SIG-M5 treated with dmso at 0.1 percent for 504 hours (cell line): ENCODE results near the gene CHD3.
A peak's percentile ranks its signal among the peaks of the same experiment; 100 is the strongest.
"Not testable (repeated sequence)": the region's sequence is repeated elsewhere in the genome, so short reads cannot be mapped to it uniquely, and the experiment has no call there.

Source experiments
- DNase-seq: peaks from one replicate; lab custom pipeline; 2025; ENCODE audit not compliant: unreplicated experiment; lab: John Stamatoyannopoulos, UW

Gene CHD3

DNA sequence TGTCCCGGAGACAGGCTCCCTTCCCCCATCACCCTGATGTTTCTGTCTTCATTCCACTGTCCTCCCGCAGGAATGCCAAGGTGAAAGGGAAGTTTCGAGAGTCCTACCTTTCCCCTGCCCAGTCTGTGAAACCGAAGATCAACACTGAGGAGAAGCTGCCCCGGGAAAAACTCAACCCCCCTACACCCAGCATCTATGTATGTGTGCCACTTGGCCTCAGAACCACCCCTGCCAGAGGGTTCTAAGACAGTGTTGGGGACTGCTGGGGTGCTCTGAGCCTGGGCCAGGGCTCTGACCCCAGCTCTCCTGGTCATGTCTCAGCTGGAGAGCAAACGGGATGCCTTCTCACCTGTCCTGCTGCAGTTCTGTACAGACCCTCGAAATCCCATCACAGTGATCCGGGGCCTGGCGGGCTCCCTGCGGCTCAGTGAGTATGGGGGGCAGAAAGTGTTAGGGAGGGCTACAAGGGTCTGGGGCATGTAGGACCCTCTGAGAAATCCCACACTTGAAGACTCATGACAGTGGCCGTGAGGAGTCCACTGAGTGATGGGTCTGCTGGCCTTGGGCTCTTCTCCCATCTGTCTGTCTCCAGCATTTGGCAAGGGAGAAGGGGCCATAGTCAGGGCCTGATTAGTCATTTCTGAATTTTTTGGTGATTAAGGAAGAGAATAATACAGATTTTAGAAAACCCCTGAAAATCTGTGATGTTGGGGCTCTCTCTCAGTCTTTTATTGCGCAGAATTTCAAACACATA is 38.7 kb upstream of the CHD3 start:
- DNase-seq = no peak

DNA sequence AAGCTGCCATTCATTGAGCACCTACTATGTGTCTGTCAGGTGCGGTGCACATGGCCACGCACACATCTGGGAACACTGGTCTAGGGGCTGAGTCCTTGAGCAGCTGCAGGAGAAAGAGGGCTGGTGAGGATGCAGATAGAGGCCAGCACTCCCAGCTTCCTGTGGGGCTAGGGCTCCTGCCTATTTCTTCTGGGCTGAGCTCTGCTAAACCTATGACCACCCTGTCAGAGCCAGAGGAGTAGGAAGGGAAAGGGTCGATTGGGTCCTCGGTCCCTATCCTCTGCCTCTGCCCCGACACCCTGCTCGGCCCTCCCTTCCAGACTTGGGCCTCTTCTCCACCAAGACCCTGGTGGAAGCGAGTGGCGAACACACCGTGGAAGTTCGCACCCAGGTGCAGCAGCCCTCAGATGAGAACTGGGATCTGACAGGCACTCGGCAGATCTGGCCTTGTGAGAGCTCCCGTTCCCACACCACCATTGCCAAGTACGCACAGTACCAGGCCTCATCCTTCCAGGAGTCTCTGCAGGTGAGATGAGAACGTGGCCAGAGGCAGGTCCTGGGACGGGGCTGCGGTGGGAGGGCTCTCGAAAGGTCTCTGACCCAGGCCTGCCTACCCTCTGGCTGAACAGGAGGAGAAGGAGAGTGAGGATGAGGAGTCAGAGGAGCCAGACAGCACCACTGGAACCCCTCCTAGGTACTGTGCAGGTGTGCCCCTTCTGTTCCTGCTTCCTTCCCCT is 37.7 kb upstream of the CHD3 start:
- DNase-seq = no peak

DNA sequence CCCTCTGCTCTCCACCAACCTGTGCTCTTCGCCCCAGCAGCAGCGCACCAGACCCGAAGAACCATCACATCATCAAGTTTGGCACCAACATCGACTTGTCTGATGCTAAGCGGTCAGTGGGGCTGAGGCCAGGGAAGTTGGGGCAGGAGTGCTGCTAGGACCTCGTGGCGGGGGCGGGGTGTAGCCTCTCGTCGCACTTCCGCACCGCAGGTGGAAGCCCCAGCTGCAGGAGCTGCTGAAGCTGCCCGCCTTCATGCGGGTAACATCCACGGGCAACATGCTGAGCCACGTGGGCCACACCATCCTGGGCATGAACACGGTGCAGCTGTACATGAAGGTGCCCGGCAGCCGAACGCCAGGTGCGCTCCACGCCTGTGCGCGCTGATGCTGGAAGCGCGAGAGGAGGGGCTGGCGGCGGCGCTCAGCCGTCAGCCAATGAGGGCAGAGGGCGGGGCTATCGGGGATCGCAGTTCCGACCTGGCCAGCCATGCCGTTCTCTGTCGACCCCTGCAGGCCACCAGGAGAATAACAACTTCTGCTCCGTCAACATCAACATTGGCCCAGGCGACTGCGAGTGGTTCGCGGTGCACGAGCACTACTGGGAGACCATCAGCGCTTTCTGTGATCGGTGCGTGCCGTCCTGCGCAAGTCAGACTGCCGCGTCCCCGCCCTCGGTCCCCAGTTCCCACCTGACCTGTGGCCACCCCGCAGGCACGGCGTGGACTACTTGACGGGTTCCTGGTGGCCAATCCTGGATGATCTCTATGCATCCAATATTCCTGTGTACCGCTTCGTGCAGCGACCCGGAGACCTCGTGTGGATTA is 36.9 kb upstream of the CHD3 start:
- DNase-seq = peak; percentile 79

DNA sequence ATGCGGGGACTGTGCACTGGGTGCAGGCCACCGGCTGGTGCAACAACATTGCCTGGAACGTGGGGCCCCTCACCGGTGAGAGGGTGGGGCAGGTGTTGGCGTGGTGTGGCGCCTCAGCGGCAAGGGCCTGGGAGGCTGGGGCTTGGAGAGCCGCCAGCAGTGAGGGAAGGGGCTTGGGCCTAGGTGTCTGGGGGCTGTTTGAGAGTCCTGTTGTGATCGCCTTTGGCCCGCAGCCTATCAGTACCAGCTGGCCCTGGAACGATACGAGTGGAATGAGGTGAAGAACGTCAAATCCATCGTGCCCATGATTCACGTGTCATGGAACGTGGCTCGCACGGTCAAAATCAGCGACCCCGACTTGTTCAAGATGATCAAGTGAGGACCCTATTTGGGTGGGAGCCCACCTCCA is 36.3 kb upstream of the CHD3 start:
- DNase-seq = no peak

DNA sequence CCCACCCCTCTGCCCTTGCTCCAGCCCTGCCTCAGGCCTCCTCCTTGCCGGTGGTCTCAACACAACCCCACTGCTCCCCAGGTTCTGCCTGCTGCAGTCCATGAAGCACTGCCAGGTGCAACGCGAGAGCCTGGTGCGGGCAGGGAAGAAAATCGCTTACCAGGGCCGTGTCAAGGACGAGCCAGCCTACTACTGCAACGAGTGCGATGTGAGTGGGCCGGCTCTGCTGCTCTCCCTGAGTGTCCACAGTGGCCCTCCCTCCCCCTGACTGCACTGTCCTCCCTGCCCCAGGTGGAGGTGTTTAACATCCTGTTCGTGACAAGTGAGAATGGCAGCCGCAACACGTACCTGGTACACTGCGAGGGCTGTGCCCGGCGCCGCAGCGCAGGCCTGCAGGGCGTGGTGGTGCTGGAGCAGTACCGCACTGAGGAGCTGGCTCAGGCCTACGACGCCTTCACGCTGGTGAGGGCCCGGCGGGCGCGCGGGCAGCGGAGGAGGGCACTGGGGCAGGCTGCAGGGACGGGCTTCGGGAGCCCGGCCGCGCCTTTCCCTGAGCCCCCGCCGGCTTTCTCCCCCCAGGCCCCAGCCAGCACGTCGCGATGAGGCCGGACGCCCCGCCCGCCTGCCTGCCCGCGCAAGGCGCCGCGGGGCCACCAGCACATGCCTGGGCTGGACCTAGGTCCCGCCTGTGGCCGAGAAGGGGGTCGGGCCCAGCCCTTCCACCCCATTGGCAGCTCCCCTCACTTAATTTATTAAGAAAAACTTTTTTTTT is 35.5 kb upstream of the CHD3 start:
- DNase-seq = no peak

DNA sequence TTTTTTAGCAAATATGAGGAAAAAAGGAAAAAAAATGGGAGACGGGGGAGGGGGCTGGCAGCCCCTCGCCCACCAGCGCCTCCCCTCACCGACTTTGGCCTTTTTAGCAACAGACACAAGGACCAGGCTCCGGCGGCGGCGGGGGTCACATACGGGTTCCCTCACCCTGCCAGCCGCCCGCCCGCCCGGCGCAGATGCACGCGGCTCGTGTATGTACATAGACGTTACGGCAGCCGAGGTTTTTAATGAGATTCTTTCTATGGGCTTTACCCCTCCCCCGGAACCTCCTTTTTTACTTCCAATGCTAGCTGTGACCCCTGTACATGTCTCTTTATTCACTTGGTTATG is 34.9 kb upstream of the CHD3 start:
- DNase-seq = no peak

DNA sequence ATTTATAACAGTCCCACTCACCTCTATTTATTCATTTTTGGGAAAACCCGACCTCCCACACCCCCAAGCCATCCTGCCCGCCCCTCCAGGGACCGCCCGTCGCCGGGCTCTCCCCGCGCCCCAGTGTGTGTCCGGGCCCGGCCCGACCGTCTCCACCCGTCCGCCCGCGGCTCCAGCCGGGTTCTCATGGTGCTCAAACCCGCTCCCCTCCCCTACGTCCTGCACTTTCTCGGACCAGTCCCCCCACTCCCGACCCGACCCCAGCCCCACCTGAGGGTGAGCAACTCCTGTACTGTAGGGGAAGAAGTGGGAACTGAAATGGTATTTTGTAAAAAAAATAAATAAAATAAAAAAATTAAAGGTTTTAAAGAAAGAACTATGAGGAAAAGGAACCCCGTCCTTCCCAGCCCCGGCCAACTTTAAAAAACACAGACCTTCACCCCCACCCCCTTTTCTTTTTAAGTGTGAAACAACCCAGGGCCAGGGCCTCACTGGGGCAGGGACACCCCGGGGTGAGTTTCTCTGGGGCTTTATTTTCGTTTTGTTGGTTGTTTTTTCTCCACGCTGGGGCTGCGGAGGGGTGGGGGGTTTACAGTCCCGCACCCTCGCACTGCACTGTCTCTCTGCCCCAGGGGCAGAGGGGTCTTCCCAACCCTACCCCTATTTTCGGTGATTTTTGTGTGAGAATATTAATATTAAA is 34.4 kb upstream of the CHD3 start:
- DNase-seq = no peak

DNA sequence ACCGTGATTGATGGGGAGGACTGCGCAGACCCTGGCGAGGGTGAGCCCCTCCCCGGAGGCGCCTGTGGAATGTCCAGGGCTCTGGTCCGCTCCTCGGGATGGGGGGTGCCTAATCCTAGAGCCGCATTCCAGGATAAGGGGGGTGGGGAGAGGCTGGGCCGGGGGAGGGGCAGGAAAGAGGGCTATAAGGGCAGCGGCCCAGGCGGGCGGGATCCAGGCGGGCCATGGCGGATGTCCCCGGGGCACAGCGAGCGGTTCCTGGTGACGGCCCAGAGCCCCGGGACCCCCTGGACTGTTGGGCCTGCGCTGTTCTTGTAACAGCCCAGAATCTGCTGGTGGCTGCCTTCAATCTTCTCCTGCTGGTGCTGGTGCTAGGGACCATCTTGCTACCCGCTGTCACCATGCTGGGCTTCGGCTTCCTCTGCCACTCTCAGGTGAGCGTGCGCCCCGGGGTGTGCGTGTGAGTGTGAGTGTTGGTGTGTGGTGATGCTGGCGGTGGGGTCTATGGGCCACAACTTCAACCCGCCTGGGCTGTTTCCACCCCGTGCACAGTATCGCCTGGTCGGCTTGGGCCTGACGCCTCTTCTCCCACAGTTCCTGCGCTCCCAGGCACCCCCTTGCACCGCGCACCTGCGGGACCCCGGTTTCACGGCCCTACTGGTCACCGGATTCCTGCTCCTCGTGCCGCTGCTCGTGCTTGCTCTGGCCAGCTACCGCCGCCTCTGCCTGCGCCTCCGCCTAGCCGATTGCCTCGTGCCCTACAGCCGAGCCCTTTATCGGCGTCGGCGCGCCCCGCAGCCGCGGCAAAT is 33.5 kb upstream of the CHD3 start, which contains the start of gene TMEM88:
TMEM88 (plus strand) TSS at position 216 of the 809 bp plus-strand sequence; CDS start at position 225, 9 bp downstream.
- no peak for DNase-seq

DNA sequence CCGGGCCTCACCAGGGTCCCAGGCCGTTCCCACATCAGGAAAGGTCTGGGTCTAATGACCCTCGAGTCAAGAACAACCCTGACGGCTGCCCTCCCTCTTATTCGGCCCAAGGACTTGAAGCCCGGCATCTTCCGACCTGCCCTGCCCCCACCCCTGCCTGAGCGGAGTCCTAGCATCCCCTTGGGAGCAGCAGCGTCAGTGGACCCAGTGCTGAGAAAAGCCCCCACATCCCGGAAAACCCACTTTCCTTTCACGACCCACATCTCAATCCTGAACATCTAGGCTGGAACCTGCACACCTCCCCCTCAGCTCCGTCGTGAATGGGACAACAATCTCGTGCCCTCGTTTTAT is 33.0 kb upstream of the CHD3 start:
- no peak for DNase-seq

DNA sequence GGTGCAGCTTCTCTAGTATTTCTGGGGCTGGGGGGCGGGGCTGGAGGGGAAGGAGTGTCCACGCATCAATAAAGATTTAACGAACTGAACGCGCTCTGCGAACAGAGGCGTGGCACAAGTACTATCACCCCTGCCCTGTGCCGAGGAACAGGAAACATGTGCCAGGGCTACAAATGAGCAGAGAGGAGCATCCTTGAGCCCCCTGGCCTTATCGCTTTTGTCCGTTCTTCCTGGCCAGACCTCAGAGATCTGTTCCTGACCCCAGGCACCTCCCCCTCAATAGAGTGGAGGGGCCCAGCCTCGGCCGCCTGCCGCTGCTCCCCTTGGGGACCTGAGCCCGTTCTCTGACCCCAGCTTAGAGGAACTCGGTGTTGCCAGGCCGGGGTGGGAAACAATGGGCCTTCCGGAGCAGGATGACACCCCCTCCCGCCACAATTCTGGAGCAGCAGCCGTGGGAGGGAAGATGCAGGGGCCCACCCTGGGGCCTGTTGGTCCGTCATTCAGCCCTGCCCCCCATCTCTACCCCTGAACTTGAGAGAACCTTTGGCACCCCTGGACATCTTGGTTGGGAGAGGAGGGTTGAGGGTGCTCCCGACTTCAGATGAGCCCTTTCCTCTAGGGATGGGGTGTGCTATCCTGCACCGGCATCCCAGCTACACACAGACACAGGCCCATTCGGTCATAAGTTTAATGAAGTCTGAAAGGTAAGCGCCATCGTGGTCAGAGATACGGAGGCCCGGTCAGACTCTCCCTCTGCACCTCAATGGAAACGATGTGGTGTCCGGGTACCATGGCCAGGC is 32.4 kb upstream of the CHD3 start:
- peak; percentile 50 for DNase-seq

DNA sequence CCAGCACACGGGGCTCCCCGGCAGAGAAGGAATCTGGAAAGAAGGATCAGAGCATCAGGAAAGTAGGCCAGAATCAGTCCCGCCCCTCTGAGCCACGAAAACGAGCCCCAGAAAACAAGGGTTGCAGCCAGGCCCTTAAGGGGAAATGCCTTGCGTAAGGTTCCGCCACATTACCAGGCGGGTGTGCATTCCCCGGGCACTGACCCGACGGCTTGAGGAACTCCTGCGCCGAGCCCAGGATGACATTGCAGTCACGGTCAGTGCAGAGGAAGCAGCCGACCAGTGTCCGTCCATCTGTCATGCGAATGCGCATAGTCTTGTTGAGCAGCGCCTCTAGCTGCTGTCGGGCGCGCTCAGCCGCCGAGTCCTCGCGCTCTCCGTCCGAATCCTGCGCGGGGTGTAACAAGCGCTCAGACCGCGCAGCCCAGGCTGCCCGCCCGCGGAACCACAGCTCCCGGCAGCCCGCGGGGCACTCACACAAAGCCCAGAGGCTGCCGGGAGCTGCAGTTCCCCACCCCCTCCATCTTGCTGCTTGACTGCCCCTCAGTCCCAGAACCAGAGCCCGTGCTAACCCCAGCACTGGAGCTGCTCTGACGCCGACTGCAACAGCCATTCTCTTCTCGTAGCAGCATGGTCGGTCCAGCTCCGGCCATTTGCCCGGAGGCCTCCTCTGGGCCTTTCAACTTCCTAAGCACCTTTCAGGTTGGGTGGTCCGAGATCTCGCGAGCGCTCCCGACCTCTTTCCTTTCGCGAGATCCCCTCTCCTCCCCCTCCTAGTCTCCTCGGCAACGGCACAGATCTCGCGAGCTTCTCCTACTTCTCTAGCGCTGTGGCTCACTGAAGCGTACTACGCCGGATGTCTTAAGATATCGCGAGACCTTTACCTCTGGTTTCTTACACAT is 31.5 kb upstream of the CHD3 start, which contains the start of gene NAA38:
NAA38 (minus strand) TSS at position 749 of the 902 bp plus-strand sequence; CDS start at position 653, 96 bp downstream.
- peak; percentile 100 for DNase-seq

DNA sequence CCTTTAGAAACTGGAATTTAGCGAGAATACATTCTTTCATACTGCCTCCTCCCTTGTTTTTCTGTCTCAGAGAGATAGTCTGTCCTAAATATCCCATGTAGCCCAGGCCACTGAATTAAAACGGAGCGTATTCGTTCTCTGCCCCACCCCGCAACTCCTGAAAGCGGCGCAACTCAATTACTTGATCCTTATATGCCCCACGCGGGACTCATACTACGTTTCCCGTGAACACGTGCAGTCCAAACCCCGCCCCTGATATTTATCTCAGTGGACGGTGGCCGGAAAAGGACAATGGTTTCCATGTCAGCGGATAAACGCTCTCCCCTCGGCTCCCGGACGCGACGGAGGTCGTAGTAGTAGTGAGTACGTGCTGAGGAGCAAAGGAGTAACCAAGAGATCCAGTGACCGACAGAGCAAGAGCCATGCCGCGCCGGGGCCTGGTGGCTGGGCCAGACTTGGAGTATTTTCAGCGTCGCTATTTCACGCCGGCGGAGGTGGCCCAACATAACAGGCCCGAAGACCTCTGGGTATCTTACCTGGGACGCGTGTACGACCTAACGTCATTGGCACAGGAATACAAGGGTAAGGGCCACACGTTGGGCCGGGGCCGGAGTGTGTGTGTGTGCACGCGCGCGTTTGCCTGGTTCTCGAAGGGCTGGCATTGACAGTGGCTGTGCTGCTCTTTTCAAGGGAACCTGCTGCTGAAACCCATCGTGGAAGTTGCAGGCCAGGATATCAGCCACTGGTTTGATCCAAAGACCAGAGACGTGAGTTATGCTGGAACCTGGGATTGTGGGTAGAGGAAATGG is 30.7 kb upstream of the CHD3 start, which contains the start of gene CYB5D1:
CYB5D1 (plus strand) TSS at position 291 of the 809 bp plus-strand sequence; CDS start at position 423, 132 bp downstream.
- DNase-seq = peak; percentile 95

DNA sequence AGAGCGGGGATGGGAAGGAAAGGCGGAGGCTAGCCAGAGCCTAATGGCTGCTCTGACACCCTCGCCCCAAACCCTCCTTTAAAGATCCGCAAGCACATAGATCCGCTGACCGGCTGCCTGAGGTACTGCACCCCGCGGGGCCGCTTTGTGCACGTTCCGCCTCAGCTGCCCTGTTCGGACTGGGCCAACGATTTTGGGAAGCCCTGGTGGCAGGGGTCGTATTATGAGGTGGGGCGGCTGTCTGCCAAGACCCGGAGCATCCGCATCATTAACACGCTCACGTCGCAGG is 30.1 kb upstream of the CHD3 start:
- peak; percentile 69 for DNase-seq

DNA sequence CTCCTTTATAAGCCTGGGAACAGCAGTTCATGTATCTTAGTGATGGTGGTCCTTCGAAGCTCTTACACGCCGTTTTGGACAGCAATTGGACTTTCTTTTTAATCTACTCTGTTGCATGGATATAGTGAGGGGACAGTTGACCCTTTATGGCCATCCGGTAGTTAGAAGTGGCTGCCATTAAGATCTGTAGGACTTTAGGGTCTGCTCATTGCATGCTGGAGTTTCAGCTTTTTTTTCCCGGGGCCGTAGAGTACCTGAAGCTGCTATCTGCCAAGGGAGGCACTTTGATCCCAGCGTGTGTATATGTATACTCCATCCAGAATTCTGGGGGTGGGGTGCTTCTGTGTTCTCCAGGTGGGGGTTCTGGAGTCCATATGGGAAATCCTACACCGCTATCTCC is 29.6 kb upstream of the CHD3 start:
- no peak for DNase-seq

DNA sequence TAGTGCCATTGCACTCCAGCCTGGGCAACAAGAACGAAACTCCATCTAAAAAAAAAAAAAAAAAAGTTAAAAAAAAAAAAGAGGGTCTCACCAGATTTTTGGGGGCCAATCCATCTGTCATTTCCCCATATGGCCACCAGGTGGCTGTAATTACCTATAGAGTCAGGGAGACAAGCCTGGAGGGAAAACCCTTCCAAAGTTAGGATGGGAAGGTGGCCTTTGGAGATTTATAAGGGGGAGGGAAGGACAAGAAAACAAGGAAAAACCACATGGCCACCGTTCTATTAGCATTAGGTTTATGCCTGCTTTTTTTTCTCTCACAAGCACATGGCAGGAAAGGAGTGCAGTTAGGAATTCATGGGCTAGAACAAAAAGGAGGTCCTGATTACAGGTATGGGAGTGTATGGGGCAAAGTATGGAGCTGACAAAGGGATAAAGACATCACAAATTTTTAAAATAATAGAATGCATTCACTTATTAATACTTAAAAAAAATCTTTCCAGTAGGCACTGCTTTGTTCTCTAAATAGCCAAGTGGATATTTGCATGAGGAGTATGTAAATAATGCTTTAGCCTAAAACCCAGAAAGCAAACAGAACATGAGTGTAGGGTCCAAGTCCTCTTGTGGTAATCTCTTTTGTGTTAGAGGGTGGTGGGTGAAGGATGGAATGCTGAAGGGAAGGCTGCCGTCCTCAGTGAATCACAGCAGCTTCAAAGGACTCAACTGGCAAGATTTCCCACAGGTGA is 25.7 kb upstream of the CHD3 start:
- DNase-seq = peak; percentile 11

DNA sequence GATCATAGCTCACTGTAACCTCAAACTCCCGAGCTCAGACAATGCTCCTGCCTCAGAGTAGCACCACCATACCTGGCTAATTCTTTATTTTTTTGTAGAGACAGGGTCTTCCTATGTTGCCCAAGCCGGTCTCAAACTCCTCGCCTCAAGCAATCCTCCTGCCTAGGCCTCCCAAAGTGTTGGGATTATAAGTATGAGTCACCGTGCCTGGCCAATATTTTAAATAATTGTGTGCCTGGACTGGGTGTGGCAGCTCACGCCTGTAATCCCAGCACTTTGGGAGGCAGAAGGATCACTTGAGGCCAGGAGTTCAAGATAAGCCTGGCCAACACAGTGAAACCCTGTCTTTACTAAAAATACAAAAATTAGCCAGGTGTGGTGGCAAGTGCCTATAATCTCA is 24.2 kb upstream of the CHD3 start:
- DNase-seq = not testable (repeated sequence)
